Measurements from ENCODE around the gene SMIM44.

GRCh38 chr19:3464587-3465235 is 18.5 kb downstream of the SMIM44 start:
- TF ChIP-seq CTCF (IDR thresholded peaks at IDR 0.05; ENCODE audit: insufficient read depth, low read length, poor library complexity, severe bottlenecking) (no peak), EZH2phosphoT487 (conservative IDR thresholded peaks at IDR 0.05; ENCODE audit: low read length) (no peak)
